OCI-LY7 (cell line): Measurements from ENCODE around the gene KCNA2.

ENCODE experiments used
- CTCF ChIP-seq: fragments of 200-600 bp; sonication (generic); conservative IDR thresholded peaks from 2 replicates; pipeline ENCODE4 v1.5.1; 2014; ENCODE audit warnings: mild to moderate bottlenecking, antibody characterized with exemption, low read length, moderate library complexity, mixed read lengths
- EZH2phosphoT487 ChIP-seq: fragments of 200-600 bp; sonication (generic); IDR thresholded peaks from 2 replicates; pipeline ENCODE4 v1.6.1; 2018; ENCODE audit warnings: low read depth, borderline replicate concordance, mild to moderate bottlenecking, mixed run types, antibody characterized with exemption, low read length, moderate library complexity, mixed read lengths

GRCh38 chr1:110634455-110635311 lies 28.5 kb upstream of the KCNA2 start:
- TF ChIP-seq CTCF (no peak), EZH2phosphoT487 (no peak)
